ENCODE measurements around the gene GRID1.

Gene GRID1

GRCh38 chr10:85593226-85593772, 773.3 kb downstream of the GRID1 start:
- Mint-ChIP-seq H3K36me3 (ENCODE audit: low read depth) (no peaks in the 10 kb centered on the region), H3K9me3 (no peaks in the 10 kb centered on the region), H3K4me3 (no peak overlapping the region), H3K27me3 (ENCODE audit: low read depth) (no peaks in the 10 kb centered on the region), H3K4me1 (no peaks in the 10 kb centered on the region), H3K27ac (no peak overlapping the region)
- no peak for TF ChIP-seq CTCF (IDR thresholded peaks at IDR 0.05; ENCODE audit: unreplicated experiment in 3 of 3)

GRCh38 chr10:85581371-85581770, 785.2 kb downstream of the GRID1 start:
- H3K27ac Mint-ChIP-seq: no peak overlapping the region
- H3K36me3 Mint-ChIP-seq (ENCODE audit: low read depth): peaks cover 5% of the 10 kb centered on the region
- peaks cover 3% of the 10 kb centered on the region for H3K27me3 Mint-ChIP-seq (ENCODE audit: low read depth)
- H3K4me3 Mint-ChIP-seq: no peak overlapping the region
- H3K4me1 Mint-ChIP-seq: peaks cover 6% of the 10 kb centered on the region
- TF ChIP-seq CTCF (IDR thresholded peaks at IDR 0.05; ENCODE audit: unreplicated experiment in 3 of 3): no peak
- H3K9me3 Mint-ChIP-seq: peaks cover 13% of the 10 kb centered on the region

GRCh38 chr10:85580585-85580984, 786.0 kb downstream of the GRID1 start:
- Mint-ChIP-seq H3K4me1 (peaks cover 6% of the 10 kb centered on the region), H3K36me3 (ENCODE audit: low read depth) (peaks cover 5% of the 10 kb centered on the region), H3K27ac (no peak overlapping the region), H3K9me3 (peaks cover 11% of the 10 kb centered on the region), H3K4me3 (no peak overlapping the region), H3K27me3 (ENCODE audit: low read depth) (peaks cover 3% of the 10 kb centered on the region)
- no peak for TF ChIP-seq CTCF (IDR thresholded peaks at IDR 0.05; ENCODE audit: unreplicated experiment in 3 of 3)

GRCh38 chr10:85578860-85579259, 787.7 kb downstream of the GRID1 start:
- TF ChIP-seq CTCF (IDR thresholded peaks at IDR 0.05; ENCODE audit: unreplicated experiment in 3 of 3): no peak
- peaks cover 6% of the 10 kb centered on the region for H3K4me1 Mint-ChIP-seq
- H3K27ac Mint-ChIP-seq: no peak overlapping the region
- peaks cover 5% of the 10 kb centered on the region for H3K36me3 Mint-ChIP-seq (ENCODE audit: low read depth)
- H3K9me3 Mint-ChIP-seq: peaks cover 8% of the 10 kb centered on the region
- H3K27me3 Mint-ChIP-seq (ENCODE audit: low read depth): peaks cover 3% of the 10 kb centered on the region
- no peak overlapping the region for H3K4me3 Mint-ChIP-seq

GRCh38 chr10:85575441-85575840, 791.2 kb downstream of the GRID1 start:
- no peaks in the 10 kb centered on the region for H3K9me3 Mint-ChIP-seq
- H3K27ac Mint-ChIP-seq: no peak overlapping the region
- peaks cover 6% of the 10 kb centered on the region for H3K4me1 Mint-ChIP-seq
- no peak overlapping the region for H3K4me3 Mint-ChIP-seq
- no peak for TF ChIP-seq CTCF (IDR thresholded peaks at IDR 0.05; ENCODE audit: unreplicated experiment in 3 of 3)
- peaks cover 3% of the 10 kb centered on the region for H3K27me3 Mint-ChIP-seq (ENCODE audit: low read depth)
- no peaks in the 10 kb centered on the region for H3K36me3 Mint-ChIP-seq (ENCODE audit: low read depth)

GRCh38 chr10:85570871-85571270, 795.7 kb downstream of the GRID1 start:
- no peaks in the 10 kb centered on the region for H3K4me1 Mint-ChIP-seq
- no peak overlapping the region for H3K27ac Mint-ChIP-seq
- H3K36me3 Mint-ChIP-seq (ENCODE audit: low read depth): no peaks in the 10 kb centered on the region
- H3K4me3 Mint-ChIP-seq: no peak overlapping the region
- no peaks in the 10 kb centered on the region for H3K27me3 Mint-ChIP-seq (ENCODE audit: low read depth)
- H3K9me3 Mint-ChIP-seq: no peaks in the 10 kb centered on the region
- no peak for TF ChIP-seq CTCF (IDR thresholded peaks at IDR 0.05; ENCODE audit: unreplicated experiment in 3 of 3)

Data from nephron (organoid).